ENCODE data around the gene TOGARAM2.

DNA sequence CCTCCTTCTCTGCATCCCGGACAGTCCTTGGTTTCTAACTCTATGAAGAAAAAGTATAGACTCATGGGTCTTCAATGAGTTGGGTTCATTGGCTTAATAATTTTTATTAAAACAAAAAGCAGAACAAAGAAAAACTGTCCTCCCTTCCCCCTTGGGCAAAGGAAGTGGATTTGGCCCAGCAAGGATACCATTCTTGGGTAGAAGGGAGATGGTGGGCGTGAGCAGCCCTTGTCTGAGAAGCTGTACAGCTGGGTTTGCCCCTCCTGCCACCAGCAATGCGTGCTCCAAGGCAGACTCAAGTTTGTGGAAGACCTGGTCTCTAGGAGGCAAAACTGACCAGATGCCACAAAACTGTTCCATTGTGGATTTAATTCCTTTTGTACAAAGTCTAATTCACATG is 80.5 kb downstream of the TOGARAM2 start:
- TF ChIP-seq, protein P1, sequence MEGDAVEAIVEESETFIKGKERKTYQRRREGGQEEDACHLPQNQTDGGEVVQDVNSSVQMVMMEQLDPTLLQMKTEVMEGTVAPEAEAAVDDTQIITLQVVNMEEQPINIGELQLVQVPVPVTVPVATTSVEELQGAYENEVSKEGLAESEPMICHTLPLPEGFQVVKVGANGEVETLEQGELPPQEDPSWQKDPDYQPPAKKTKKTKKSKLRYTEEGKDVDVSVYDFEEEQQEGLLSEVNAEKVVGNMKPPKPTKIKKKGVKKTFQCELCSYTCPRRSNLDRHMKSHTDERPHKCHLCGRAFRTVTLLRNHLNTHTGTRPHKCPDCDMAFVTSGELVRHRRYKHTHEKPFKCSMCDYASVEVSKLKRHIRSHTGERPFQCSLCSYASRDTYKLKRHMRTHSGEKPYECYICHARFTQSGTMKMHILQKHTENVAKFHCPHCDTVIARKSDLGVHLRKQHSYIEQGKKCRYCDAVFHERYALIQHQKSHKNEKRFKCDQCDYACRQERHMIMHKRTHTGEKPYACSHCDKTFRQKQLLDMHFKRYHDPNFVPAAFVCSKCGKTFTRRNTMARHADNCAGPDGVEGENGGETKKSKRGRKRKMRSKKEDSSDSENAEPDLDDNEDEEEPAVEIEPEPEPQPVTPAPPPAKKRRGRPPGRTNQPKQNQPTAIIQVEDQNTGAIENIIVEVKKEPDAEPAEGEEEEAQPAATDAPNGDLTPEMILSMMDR (IDR thresholded peaks at IDR 0.05 in 2 of 3, conservative IDR thresholded peaks at IDR 0.05 in 1 of 3; ENCODE audit: borderline replicate concordance in 1 of 3, insufficient read depth in 1 of 3, low read depth in 2 of 3, low read length in 2 of 3) = no peak
- TF ChIP-seq CEBPB (IDR thresholded peaks at IDR 0.05; ENCODE audit: low read depth) (no peak), POLR2AphosphoS5 (IDR thresholded peaks at IDR 0.05; ENCODE audit: low read depth, low read length) (no peak), CBX3 (IDR thresholded peaks at IDR 0.05; ENCODE audit: low read depth) (no peak), POLR2A (IDR thresholded peaks at IDR 0.05; ENCODE audit: borderline replicate concordance, extremely low read depth, insufficient read depth, insufficient read length) (no peak)
